ENCODE data around the gene ZFP28. TPM values are rescaled to one million over a fixed set of nuclear protein-coding genes. Genes with fewer than 3 reads are reported as not detected.
A peak's percentile ranks its signal among the peaks of the same experiment; 100 is the strongest.

ZFP28 gene
- total RNA-seq (2021), result 2.8 to 4.6 TPM (median 3.7 TPM) in 3 replicates
- Bru-seq, nascent RNA, result percentile 54 among the genes with signal in this experiment
- long read RNA-seq, experiment 1, full-length matches to known transcripts, result 22 of 24 reads
- long read RNA-seq, experiment 1, partial matches to known transcripts, result 1 of 24 reads
- long read RNA-seq, experiment 1, other reads (novel, unspliced or antisense), result 1 of 24 reads
- long read RNA-seq, experiment 2, full-length matches to known transcripts, result 2 of 3 reads
- long read RNA-seq, experiment 2, partial matches to known transcripts, result 0 of 3 reads
- long read RNA-seq, experiment 2, other reads (novel, unspliced or antisense), result 1 of 3 reads
- long read RNA-seq, experiment 3, result 0 reads

- Mint-ChIP-seq H3K27ac (no peak within 1 kb of the TSS; the same call in none of the 2 replicates), H3K9me3 (peaks cover 63% of the 10 kb centered on the region), H3K27me3 (ENCODE audit: low read depth) (peaks cover 11% of the 10 kb centered on the region), H3K36me3 (peaks cover 51% of the 10 kb centered on the region), H3K4me1 (0 out of 2 replicates have a peak, but pooled peaks cover 3% of the 10 kb centered on the region), H3K4me3 (peak within 1 kb of the TSS; percentile 82)
- TF ChIP-seq E2F4 (CRISPR knock-in tag; IDR thresholded peaks at IDR 0.05; ENCODE audit: borderline replicate concordance, low read depth), result no peak
- TF ChIP-seq, protein P1, sequence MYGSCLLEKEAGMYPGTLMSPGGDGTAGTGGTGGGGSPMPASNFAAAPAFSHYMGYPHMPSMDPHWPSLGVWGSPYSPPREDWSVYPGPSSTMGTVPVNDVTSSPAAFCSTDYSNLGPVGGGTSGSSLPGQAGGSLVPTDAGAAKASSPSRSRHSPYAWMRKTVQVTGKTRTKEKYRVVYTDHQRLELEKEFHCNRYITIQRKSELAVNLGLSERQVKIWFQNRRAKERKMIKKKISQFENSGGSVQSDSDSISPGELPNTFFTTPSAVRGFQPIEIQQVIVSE (CRISPR knock-in tag; IDR thresholded peaks at IDR 0.05; ENCODE audit: borderline replicate concordance), result no peak
- TF ChIP-seq, protein P2, sequence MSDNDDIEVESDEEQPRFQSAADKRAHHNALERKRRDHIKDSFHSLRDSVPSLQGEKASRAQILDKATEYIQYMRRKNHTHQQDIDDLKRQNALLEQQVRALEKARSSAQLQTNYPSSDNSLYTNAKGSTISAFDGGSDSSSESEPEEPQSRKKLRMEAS (CRISPR knock-in tag; IDR thresholded peaks at IDR 0.05), result no peak
- TF ChIP-seq ZBTB43 (CRISPR knock-in tag; IDR thresholded peaks at IDR 0.05), result no peak
- no peak for TF ChIP-seq ZSCAN18 (CRISPR knock-in tag; IDR thresholded peaks at IDR 0.05)
- ChIA-PET POLR2A (no interaction called here), CTCF (interaction anchor here (0.7 kb wide), 1 partner anchor 229 kb away, joined by 3 read pairs; no protein-coding TSS in a partner anchor)
- DNase-seq (ENCODE audit: low spot score) (peak; percentile 61), ATAC-seq (peak; percentile 65)
These were observed at the start of gene ZFP28 for GRCh38 chr19:56538761-56539263. TSS of gene ZFP28 (plus strand) at chr19:56538948. CDS start at chr19:56539019, 71 bp downstream.

DNA sequence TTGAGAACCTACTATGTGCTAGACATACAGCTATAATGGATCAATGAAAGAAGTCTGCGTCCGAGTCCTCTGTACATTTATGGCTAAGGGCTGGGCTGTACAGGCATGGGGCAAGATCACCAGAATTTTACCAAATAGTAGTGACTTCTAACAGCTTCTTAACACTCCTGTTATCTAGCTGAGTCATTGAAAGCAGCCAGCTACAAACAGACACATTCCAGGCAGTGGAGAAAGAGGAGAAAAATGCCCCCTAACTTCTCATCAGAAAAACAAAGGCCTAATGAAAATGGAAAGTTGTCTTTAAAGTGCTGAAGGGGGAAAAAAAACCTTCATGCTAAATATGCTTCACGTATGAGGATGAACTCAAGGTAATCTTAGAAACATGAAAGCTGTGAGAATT, 47.3 kb upstream of the ZFP28 start:
- ChIA-PET CTCF (interaction anchor here (1.2 kb wide), 1 partner anchor 182 kb away, joined by 3 read pairs; no protein-coding TSS in a partner anchor), POLR2A (no interaction called here)
- Mint-ChIP-seq H3K27me3 (ENCODE audit: low read depth) (peaks cover 8% of the 10 kb centered on the region; the same call in 1 of the 2 replicates), H3K4me1 (peaks cover 20% of the 10 kb centered on the region), H3K36me3 (peaks cover 53% of the 10 kb centered on the region), H3K4me3 (no peak overlapping the region), H3K27ac (peak overlapping the region; percentile 19; the same call in 1 of the 2 replicates), H3K9me3 (peaks cover 75% of the 10 kb centered on the region)
- TF ChIP-seq, protein P3, sequence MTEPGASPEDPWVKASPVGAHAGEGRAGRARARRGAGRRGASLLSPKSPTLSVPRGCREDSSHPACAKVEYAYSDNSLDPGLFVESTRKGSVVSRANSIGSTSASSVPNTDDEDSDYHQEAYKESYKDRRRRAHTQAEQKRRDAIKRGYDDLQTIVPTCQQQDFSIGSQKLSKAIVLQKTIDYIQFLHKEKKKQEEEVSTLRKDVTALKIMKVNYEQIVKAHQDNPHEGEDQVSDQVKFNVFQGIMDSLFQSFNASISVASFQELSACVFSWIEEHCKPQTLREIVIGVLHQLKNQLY (CRISPR knock-in tag; IDR thresholded peaks at IDR 0.05), result no peak
- TF ChIP-seq GTF2I (CRISPR knock-in tag; conservative IDR thresholded peaks at IDR 0.05) (no peak), TEAD4 (CRISPR knock-in tag; IDR thresholded peaks at IDR 0.05) (no peak), CREB1 (CRISPR knock-in tag; IDR thresholded peaks at IDR 0.05) (no peak), ATF3 (CRISPR knock-in tag; conservative IDR thresholded peaks at IDR 0.05) (no peak), ETV6 (CRISPR knock-in tag; IDR thresholded peaks at IDR 0.05) (no peak), PRDM15 (CRISPR knock-in tag; IDR thresholded peaks at IDR 0.05) (no peak), PRRX2 (CRISPR knock-in tag; IDR thresholded peaks at IDR 0.05) (no peak)
- DNase-seq (ENCODE audit: low spot score), result no peak
- 0 out of 2 replicates have a peak, but pooled peaks have one; percentile 22 for ATAC-seq
